Fibroblast of lung (primary cell): ENCODE measurements around the gene NTRK3. TPM values are rescaled to one million over a fixed set of nuclear protein-coding genes. Genes with fewer than 3 reads are reported as not detected.

Experiments
- DNase-seq, 2 donors: peaks; one replicate each; pipeline versions ENCODE4 v3.0.0 to v3.0.0-alpha.2; 2010; ENCODE audit warnings: low read depth in 2 of 2
- H2AFZ ChIP-seq: 2 replicates; pipeline ENCODE4 v1.5.1; 2012; ENCODE audit warnings: low read length, control low read depth, inconsistent platforms
- H3K27ac ChIP-seq: 2 replicates; pipeline ENCODE4 v1.5.1; 2011; ENCODE audit warnings: low read length, control low read depth; ENCODE audit not compliant: insufficient read depth
- H3K27me3 ChIP-seq: 2 replicates; pipeline ENCODE4 v1.5.1; 2011; ENCODE audit warnings: mild to moderate bottlenecking, low read length; ENCODE audit not compliant: control insufficient read depth, insufficient read depth
- H3K36me3 ChIP-seq: 2 replicates; pipeline ENCODE4 v1.5.1; 2011; ENCODE audit warnings: low read length; ENCODE audit not compliant: control insufficient read depth, insufficient read depth
- H3K4me1 ChIP-seq: 2 replicates; pipeline ENCODE4 v1.5.1; 2011; ENCODE audit warnings: low read length; ENCODE audit not compliant: control insufficient read depth, insufficient read depth; ENCODE audit errors: extremely low read depth
- H3K4me2 ChIP-seq: 2 replicates; pipeline ENCODE4 v1.5.1; 2011; ENCODE audit warnings: low read length, control low read depth; ENCODE audit not compliant: insufficient read depth; ENCODE audit errors: extremely low read depth
- H3K4me3 ChIP-seq, 4 experiments: fragments of 200-600 bp in 1 of 4; sonication (generic) in 1 of 4; replicated peaks in 1 of 4; 2 replicates each; pipeline ENCODE4 v1.5.1; 2011 to 2016; ENCODE audit warnings: low read length in 4 of 4, low read depth in 3 of 4, mild to moderate bottlenecking in 3 of 4, control low read depth in 2 of 4, inconsistent platforms in 1 of 4, mixed read lengths in 1 of 4; ENCODE audit not compliant: insufficient read depth in 1 of 4; ENCODE audit errors: control extremely low read depth in 1 of 4
- H3K79me2 ChIP-seq: 2 replicates; pipeline ENCODE4 v1.5.1; 2012; ENCODE audit warnings: mild to moderate bottlenecking, low read length, inconsistent platforms; ENCODE audit not compliant: control insufficient read depth, insufficient read depth
- H3K9ac ChIP-seq: 2 replicates; pipeline ENCODE4 v1.5.1; 2011; ENCODE audit warnings: mild to moderate bottlenecking, low read length, control low read depth; ENCODE audit not compliant: insufficient read depth
- H3K9me3 ChIP-seq: 2 replicates; pipeline ENCODE4 v1.5.1; 2012; ENCODE audit warnings: low read depth, low read length; ENCODE audit not compliant: control insufficient read depth, insufficient read depth
- H4K20me1 ChIP-seq: 2 replicates; pipeline ENCODE4 v1.5.1; 2011; ENCODE audit warnings: low read length; ENCODE audit not compliant: control insufficient read depth, insufficient read depth; ENCODE audit errors: extremely low read depth
- CTCF ChIP-seq, 2 donors: IDR thresholded peaks in 1 of 2; conservative IDR thresholded peaks in 1 of 2; 1 replicate in 1 of 2; 2 replicates in 1 of 2; pipeline ENCODE4 v1.5.1; 2011 to 2012; ENCODE audit warnings: low read length in 2 of 2, control low read depth in 1 of 2, inconsistent platforms in 1 of 2, low read depth in 1 of 2, mild to moderate bottlenecking in 1 of 2
- EZH2 ChIP-seq: IDR thresholded peaks from 2 replicates; pipeline ENCODE4 v1.5.1; 2012; ENCODE audit warnings: low read length, control low read depth, mild to moderate bottlenecking; ENCODE audit errors: missing control alignments
- polyA plus RNA-seq, 2 donors: library from polyadenylated mRNA; depleted of rRNA in 1 of 2; stranded (reverse) in 1 of 2; unstranded in 1 of 2; fragments of >200 nt; gene quantifications; 2 replicates each; pipeline ENCODE4 v1.2.1, GENCODE V29; 2011 to 2012; ENCODE audit warnings: missing spikeins in 1 of 2
- total RNA-seq: library from RNA; depleted of rRNA; stranded (reverse); fragments of >200 nt; gene quantifications from 2 replicates; pipeline ENCODE4 v1.2.1, GENCODE V29; 2014

NTRK3 gene
- total and polyA plus RNA-seq, 2 donors (not counting 1 experiment from before 2014, with no cell fraction given) = 0.06 TPM; not detected in 1

GRCh38 chr15:87985451-87985850 lies 271.1 kb downstream of the NTRK3 start:
- Histone ChIP-seq H3K36me3 (no peaks in the 10 kb centered on the region), H3K79me2 (no peaks in the 10 kb centered on the region), H3K9me3 (no peaks in the 10 kb centered on the region), H3K27ac (no peak overlapping the region), H3K4me3 (no peak overlapping the region), H3K27me3 (no peaks in the 10 kb centered on the region), H3K9ac (no peak overlapping the region), H2AFZ (no peak overlapping the region), H3K4me1 (no peaks in the 10 kb centered on the region), H4K20me1 (no peaks in the 10 kb centered on the region), H3K4me2 (no peak overlapping the region)
- TF ChIP-seq CTCF (conservative IDR thresholded peaks at IDR 0.05 in 1 of 2, IDR thresholded peaks at IDR 0.05 in 1 of 2; ENCODE audit: low read depth in 1 of 2, low read length in 2 of 2) = no peak
- no peak for TF ChIP-seq EZH2
- DNase-seq = no peak

- TF ChIP-seq EZH2 (no peak), CTCF (conservative IDR thresholded peaks at IDR 0.05 in 1 of 2, IDR thresholded peaks at IDR 0.05 in 1 of 2; ENCODE audit: low read depth in 1 of 2, low read length in 2 of 2) (no peak)
- Histone ChIP-seq H3K4me1 (no peaks in the 10 kb centered on the region), H4K20me1 (no peaks in the 10 kb centered on the region), H2AFZ (no peak overlapping the region), H3K27me3 (no peaks in the 10 kb centered on the region), H3K79me2 (no peaks in the 10 kb centered on the region), H3K9ac (no peak overlapping the region), H3K9me3 (no peaks in the 10 kb centered on the region), H3K4me2 (no peak overlapping the region), H3K27ac (no peak overlapping the region), H3K4me3 (no peak overlapping the region), H3K36me3 (no peaks in the 10 kb centered on the region)
- peak in 1 of 2 donors; percentile 31 for DNase-seq
Observed at GRCh38 chr15:87981969-87982368, 274.6 kb downstream of the NTRK3 start.

- no peaks in the 10 kb centered on the region for H3K79me2 ChIP-seq
- H3K9ac ChIP-seq = no peak overlapping the region
- DNase-seq = no peak
- no peaks in the 10 kb centered on the region for H3K4me1 ChIP-seq
- H4K20me1 ChIP-seq = no peaks in the 10 kb centered on the region
- no peak overlapping the region for H3K27ac ChIP-seq
- H3K4me3 ChIP-seq = no peak overlapping the region
- H3K36me3 ChIP-seq = no peaks in the 10 kb centered on the region
- H3K9me3 ChIP-seq = no peaks in the 10 kb centered on the region
- TF ChIP-seq CTCF (conservative IDR thresholded peaks at IDR 0.05 in 1 of 2, IDR thresholded peaks at IDR 0.05 in 1 of 2; ENCODE audit: low read depth in 1 of 2, low read length in 2 of 2) (no peak), EZH2 (no peak)
- H3K4me2 ChIP-seq = no peak overlapping the region
- H2AFZ ChIP-seq = no peak overlapping the region
- H3K27me3 ChIP-seq = no peaks in the 10 kb centered on the region
Observed at GRCh38 chr15:87977907-87978306, 278.6 kb downstream of the NTRK3 start.
